B cell (primary cell): ENCODE results near the gene TMSB15A.

Experiments used
- CTCF ChIP-seq: fragments of 200-600 bp; IDR thresholded peaks from one replicate; pipeline ENCODE4 v1.8.0; 2022; ENCODE audit warnings: antibody characterized with exemption, mild to moderate bottlenecking
- EZH2 ChIP-seq: IDR thresholded peaks from 2 replicates; pipeline ENCODE4 v1.6.1; 2012; ENCODE audit warnings: borderline replicate concordance, low read depth, mild to moderate bottlenecking, moderate library complexity, low read length; ENCODE audit not compliant: insufficient read depth, poor library complexity, severe bottlenecking

- TF ChIP-seq CTCF: no peak
- no peak for TF ChIP-seq EZH2
Measured at GRCh38 chrX:102517326-102517725, 787 bp upstream of the TMSB15A start.
